Endodermal cell (in vitro differentiated cells): ENCODE results near the gene MPRIP. TPM values are rescaled to one million over a fixed set of nuclear protein-coding genes. Genes with fewer than 3 reads are reported as not detected.
A peak's percentile ranks its signal among the peaks of the same experiment; 100 is the strongest.

Experiments
- DNase-seq: peaks from one replicate; pipeline ENCODE4 v3.0.0-alpha.2; 2017
- H3K27ac ChIP-seq: 2 replicates; pipeline ENCODE4 v1.5.1; 2013; ENCODE audit warnings: mild to moderate bottlenecking, low read depth, low read length, moderate library complexity
- H3K27me3 ChIP-seq: 2 replicates; pipeline ENCODE4 v1.6.1; 2013; ENCODE audit warnings: mild to moderate bottlenecking, low read length, moderate library complexity; ENCODE audit not compliant: insufficient read depth, control insufficient read depth, poor library complexity, severe bottlenecking
- H3K36me3 ChIP-seq: 2 replicates; pipeline ENCODE4 v1.7.0; 2013; ENCODE audit warnings: mild to moderate bottlenecking, low read length, moderate library complexity; ENCODE audit not compliant: control insufficient read depth, insufficient read depth
- H3K4me1 ChIP-seq: one replicate; pipeline ENCODE4 v1.7.0; 2013; ENCODE audit warnings: low read length; ENCODE audit not compliant: control insufficient read depth, insufficient read depth
- H3K4me3 ChIP-seq: 2 replicates; pipeline ENCODE4 v1.5.1; 2013; ENCODE audit warnings: mild to moderate bottlenecking, low read length, moderate library complexity
- H3K9ac ChIP-seq: 2 replicates; pipeline ENCODE4 v1.6.1; 2013; ENCODE audit warnings: mild to moderate bottlenecking, low read length, moderate library complexity; ENCODE audit not compliant: poor library complexity, severe bottlenecking; ENCODE audit errors: extremely low read depth
- H3K9me3 ChIP-seq: 2 replicates; pipeline ENCODE4 v1.6.1; 2013; ENCODE audit warnings: mild to moderate bottlenecking, low read length, moderate library complexity; ENCODE audit not compliant: control insufficient read depth
- H3K27ac Mint-ChIP-seq: 2 replicates; pipeline ENCODE4 v1.8.0; 2020; ENCODE audit warnings: mixed read lengths
- H3K27me3 Mint-ChIP-seq: 2 replicates; pipeline ENCODE4 v1.8.0; 2021; ENCODE audit warnings: mild to moderate bottlenecking, mixed read lengths; ENCODE audit not compliant: insufficient read depth
- H3K36me3 Mint-ChIP-seq: 2 replicates; pipeline ENCODE4 v1.8.0; 2020; ENCODE audit warnings: low read depth, mixed read lengths
- H3K4me1 Mint-ChIP-seq: 2 replicates; pipeline ENCODE4 v1.8.0; 2020; ENCODE audit warnings: mixed read lengths
- H3K4me3 Mint-ChIP-seq: 2 replicates; pipeline ENCODE4 v1.8.0; 2020; ENCODE audit warnings: mild to moderate bottlenecking, moderate library complexity, mixed read lengths
- H3K9me3 Mint-ChIP-seq: 2 replicates; pipeline ENCODE4 v1.8.0; 2020; ENCODE audit warnings: mild to moderate bottlenecking, mixed read lengths
- CTCF ChIP-seq: fragments of 200-600 bp; sonication (generic); conservative IDR thresholded peaks from 2 replicates; pipeline ENCODE4 v1.5.0; 2021; ENCODE audit warnings: antibody characterized with exemption, mild to moderate bottlenecking
- WGBS, 2 experiments: methylation state at CpG; one replicate each; pipeline versions ENCODE4 v1.1.5 to v1.1.7; 2013; ENCODE audit warnings: missing lambda C conversion rate in 2 of 2, mixed read lengths in 1 of 2; ENCODE audit not compliant: insufficient coverage in 1 of 2, insufficient read length in 1 of 2; 5-methylcytosine and 5-hydroxymethylcytosine counted together
- total RNA-seq, 2 donors: library from RNA; stranded (reverse); fragmentation: NEBNext Ultra II Directional in 1 of 2; extraction: Animal tissue kit (Norgen Biotek cat#: 25700) in 1 of 2; gene quantifications; 2 replicates in 1 of 2; 3 replicates in 1 of 2; pipeline ENCODE4 v1.2.1, GENCODE V29; 2021

The MPRIP gene
- total RNA-seq, 2 donors from 2014 or later = 154 to 155 TPM

GRCh38 chr17:17118399-17118798, 76.1 kb downstream of the MPRIP start:
- Histone ChIP-seq H3K36me3 (no peaks in the 10 kb centered on the region), H3K27me3 (no peaks in the 10 kb centered on the region), H3K9me3 (no peaks in the 10 kb centered on the region), H3K4me1 (peaks cover 4% of the 10 kb centered on the region), H3K27ac (no peak overlapping the region), H3K4me3 (no peak overlapping the region), H3K9ac (no peak overlapping the region)
- Mint-ChIP-seq H3K9me3 (no peaks in the 10 kb centered on the region), H3K27ac (peak overlapping the region; percentile 68), H3K4me3 (no peak overlapping the region), H3K36me3 (no peaks in the 10 kb centered on the region), H3K27me3 (no peaks in the 10 kb centered on the region), H3K4me1 (peaks cover 12% of the 10 kb centered on the region)
- 94% methylated on average over 2 to 4 of the region's 4 CpGs for WGBS, 2 experiments
- TF ChIP-seq CTCF = no peak
- DNase-seq = no peak

GRCh38 chr17:17119106-17119505, 76.8 kb downstream of the MPRIP start:
- WGBS, 2 experiments = 92 to 94% methylated on average over 4 of the region's 4 CpGs
- no peak overlapping the region for H3K4me3 ChIP-seq
- no peak for TF ChIP-seq CTCF
- no peaks in the 10 kb centered on the region for H3K36me3 Mint-ChIP-seq
- H3K9ac ChIP-seq = no peak overlapping the region
- H3K9me3 ChIP-seq = no peaks in the 10 kb centered on the region
- no peaks in the 10 kb centered on the region for H3K9me3 Mint-ChIP-seq
- H3K4me1 Mint-ChIP-seq = peaks cover 12% of the 10 kb centered on the region
- peaks cover 4% of the 10 kb centered on the region for H3K4me1 ChIP-seq
- H3K27me3 Mint-ChIP-seq = no peaks in the 10 kb centered on the region
- no peaks in the 10 kb centered on the region for H3K27me3 ChIP-seq
- no peaks in the 10 kb centered on the region for H3K36me3 ChIP-seq
- no peak for DNase-seq
- H3K27ac Mint-ChIP-seq = no peak overlapping the region
- no peak overlapping the region for H3K27ac ChIP-seq
- no peak overlapping the region for H3K4me3 Mint-ChIP-seq

- DNase-seq = no peak
- Mint-ChIP-seq H3K4me3 (no peak overlapping the region), H3K36me3 (no peaks in the 10 kb centered on the region), H3K27ac (no peak overlapping the region), H3K9me3 (no peaks in the 10 kb centered on the region), H3K4me1 (peaks cover 12% of the 10 kb centered on the region), H3K27me3 (no peaks in the 10 kb centered on the region)
- Histone ChIP-seq H3K4me1 (peaks cover 4% of the 10 kb centered on the region), H3K27ac (no peak overlapping the region), H3K4me3 (no peak overlapping the region), H3K36me3 (no peaks in the 10 kb centered on the region), H3K27me3 (no peaks in the 10 kb centered on the region), H3K9me3 (no peaks in the 10 kb centered on the region), H3K9ac (no peak overlapping the region)
- TF ChIP-seq CTCF = no peak
- WGBS, 2 experiments = 94 to 100% methylated on average over 4 to 5 of the region's 5 CpGs
These were observed 77.3 kb downstream of the MPRIP start for GRCh38 chr17:17119533-17119932.
